Neutrophil (primary cell): ENCODE results near the gene MYOM3.

Experiments
- H3K27ac ChIP-seq: fragments of 200-600 bp; sonication (generic); 2 replicates; pipeline ENCODE4 v1.5.1; 2016; ENCODE audit warnings: mild to moderate bottlenecking, moderate library complexity
- H3K27me3 ChIP-seq: fragments of 200-600 bp; sonication (generic); 2 replicates; pipeline ENCODE4 v1.6.0; 2016; ENCODE audit warnings: mild to moderate bottlenecking
- H3K36me3 ChIP-seq: fragments of 200-600 bp; sonication (generic); 2 replicates; pipeline ENCODE4 v1.5.1; 2017
- H3K4me1 ChIP-seq, 2 experiments: fragments of 200-600 bp in 1 of 2; sonication (generic) in 1 of 2; 1 replicate in 1 of 2; 2 replicates in 1 of 2; pipeline versions ENCODE4 v1.5.1 to v1.6.1; 2013 to 2016; ENCODE audit warnings: low read depth in 1 of 2, low read length in 1 of 2, mild to moderate bottlenecking in 1 of 2, moderate library complexity in 1 of 2; ENCODE audit not compliant: control insufficient read depth in 1 of 2, insufficient read depth in 1 of 2
- H3K4me3 ChIP-seq, 2 experiments: fragments of 200-600 bp in 1 of 2; sonication (generic) in 1 of 2; 1 replicate in 1 of 2; 2 replicates in 1 of 2; pipeline ENCODE4 v1.5.1; 2013 to 2016; ENCODE audit warnings: low read depth in 1 of 2, low read length in 1 of 2, mild to moderate bottlenecking in 1 of 2, moderate library complexity in 1 of 2
- H3K9me3 ChIP-seq: fragments of 200-600 bp; sonication (generic); 2 replicates; pipeline ENCODE4 v1.5.1; 2016
- CTCF ChIP-seq: fragments of 200-600 bp; sonication (generic); IDR thresholded peaks from 2 replicates; pipeline ENCODE4 v1.5.1; 2016; ENCODE audit warnings: antibody characterized with exemption

MYOM3 gene

DNA sequence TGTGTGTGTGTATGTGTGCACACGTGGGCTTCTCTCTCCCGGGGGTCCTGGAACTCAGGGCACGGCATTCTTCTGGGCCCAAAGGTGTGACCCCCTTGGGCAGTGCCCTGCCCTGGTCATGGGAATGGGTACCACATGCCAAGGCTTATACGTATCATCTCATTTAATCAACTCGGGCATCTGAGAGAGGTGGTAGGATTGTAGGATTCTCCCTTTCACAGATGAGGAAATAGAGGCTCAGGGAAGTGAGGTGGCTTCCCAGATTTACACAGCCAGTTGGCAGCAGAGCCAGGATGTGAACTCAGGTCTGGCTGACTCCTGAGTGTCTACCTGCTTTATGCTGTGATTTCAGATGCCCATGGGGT, 15.2 kb downstream of the MYOM3 start:
- Histone ChIP-seq H3K4me3 (no peak overlapping the region), H3K4me1 (no peaks in the 10 kb centered on the region), H3K9me3 (no peaks in the 10 kb centered on the region), H3K27me3 (no peaks in the 10 kb centered on the region), H3K27ac (no peak overlapping the region), H3K36me3 (no peaks in the 10 kb centered on the region)
- TF ChIP-seq CTCF: no peak

DNA sequence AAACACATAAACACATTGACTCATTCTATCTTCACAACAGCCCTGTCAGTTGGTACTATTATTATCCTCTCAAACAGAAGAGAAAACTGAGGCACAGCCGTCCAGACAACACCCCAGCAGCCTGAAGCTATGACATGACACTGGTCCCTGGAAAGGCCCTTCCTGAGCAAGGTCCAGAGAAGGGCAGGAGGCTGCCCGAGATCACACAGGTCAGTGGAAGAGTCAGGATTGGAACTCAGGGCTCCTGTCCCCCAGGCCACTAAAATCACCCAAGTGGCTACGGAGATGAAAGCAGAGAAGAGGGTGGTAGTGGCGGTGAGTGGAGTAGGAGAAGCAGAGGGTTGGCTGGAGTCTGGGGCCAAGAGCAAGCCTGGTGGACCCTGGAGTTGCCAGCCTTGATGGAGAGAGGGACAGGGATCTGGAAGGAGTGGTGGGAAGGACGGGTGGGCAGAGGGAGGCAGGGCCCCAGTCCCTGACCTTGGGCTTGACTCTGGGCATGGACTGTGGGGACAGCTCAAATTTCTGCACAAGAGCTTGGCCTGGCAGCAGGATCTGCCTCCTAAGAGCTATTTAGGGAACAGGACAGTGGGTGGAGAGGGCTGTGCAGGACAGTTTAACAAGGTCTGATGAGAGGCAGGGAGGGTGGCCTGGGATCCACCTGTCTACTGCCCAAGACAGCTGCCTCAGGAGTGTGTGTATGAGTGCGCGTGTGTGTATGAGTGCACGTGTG, 15.8 kb downstream of the MYOM3 start:
- H3K4me3 ChIP-seq: no peak overlapping the region
- no peak for TF ChIP-seq CTCF
- H3K36me3 ChIP-seq: no peaks in the 10 kb centered on the region
- no peaks in the 10 kb centered on the region for H3K9me3 ChIP-seq
- H3K27me3 ChIP-seq: no peaks in the 10 kb centered on the region
- no peaks in the 10 kb centered on the region for H3K4me1 ChIP-seq
- no peak overlapping the region for H3K27ac ChIP-seq

DNA sequence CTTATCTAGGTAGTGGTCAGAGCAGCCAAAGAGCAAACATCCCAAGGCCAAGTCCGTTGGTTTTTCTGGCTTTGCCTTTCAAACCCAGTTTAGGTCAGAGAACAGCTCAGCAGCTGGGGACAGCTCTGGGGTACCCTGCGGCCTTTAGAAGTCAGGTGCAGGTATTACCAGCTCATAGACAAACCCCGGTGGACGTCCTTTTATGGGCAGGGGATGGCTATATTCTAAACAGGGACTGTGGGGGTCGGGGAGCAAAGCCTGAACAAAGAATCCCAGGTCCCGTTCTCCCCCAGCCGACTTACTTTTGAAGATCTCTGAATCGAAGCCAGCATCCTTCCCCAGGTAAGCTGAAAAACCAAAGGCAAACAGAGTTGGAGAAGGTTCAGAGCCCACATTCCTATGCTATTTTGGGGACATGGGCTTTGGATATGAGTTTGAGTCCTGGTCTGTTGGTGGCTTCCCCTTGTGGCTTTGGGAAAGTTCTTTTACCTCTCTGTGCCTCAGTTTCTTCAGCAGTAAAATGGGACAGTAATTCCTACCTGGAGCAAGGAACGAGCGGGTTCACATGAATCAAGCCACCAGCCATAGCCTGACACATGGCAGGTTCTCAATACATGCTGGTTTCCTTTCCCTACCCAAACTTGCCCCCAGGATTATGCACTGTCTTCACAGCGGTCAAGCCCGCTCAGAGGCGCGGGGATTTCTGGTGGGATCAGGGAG, 16.6 kb downstream of the MYOM3 start:
- Histone ChIP-seq H3K36me3 (no peaks in the 10 kb centered on the region), H3K4me3 (no peak overlapping the region), H3K9me3 (no peaks in the 10 kb centered on the region), H3K4me1 (no peaks in the 10 kb centered on the region), H3K27me3 (no peaks in the 10 kb centered on the region), H3K27ac (no peak overlapping the region)
- no peak for TF ChIP-seq CTCF

GRCh38 chr1:24094554-24094953, 17.4 kb downstream of the MYOM3 start:
- no peaks in the 10 kb centered on the region for H3K4me1 ChIP-seq
- no peak overlapping the region for H3K27ac ChIP-seq
- H3K9me3 ChIP-seq: no peaks in the 10 kb centered on the region
- no peaks in the 10 kb centered on the region for H3K36me3 ChIP-seq
- no peak overlapping the region for H3K4me3 ChIP-seq
- TF ChIP-seq CTCF: no peak
- H3K27me3 ChIP-seq: no peaks in the 10 kb centered on the region

GRCh38 chr1:24093732-24094131, 18.2 kb downstream of the MYOM3 start:
- Histone ChIP-seq H3K27ac (no peak overlapping the region), H3K27me3 (no peaks in the 10 kb centered on the region), H3K9me3 (no peaks in the 10 kb centered on the region), H3K36me3 (no peaks in the 10 kb centered on the region), H3K4me3 (no peak overlapping the region), H3K4me1 (no peaks in the 10 kb centered on the region)
- no peak for TF ChIP-seq CTCF
